IPS DF 6.9 (cell line): ENCODE results near the gene RBM5.

Source experiments
- DNase-seq: peaks from one replicate; pipeline ENCODE4 v3.0.0-alpha.2; 2013; ENCODE audit warnings: low read depth, low spot score
- H3K27ac ChIP-seq: one replicate; pipeline ENCODE4 v1.5.1; 2013; ENCODE audit warnings: low read length, control low read depth
- H3K27me3 ChIP-seq: 2 replicates; pipeline ENCODE4 v1.6.1; 2013; ENCODE audit warnings: mild to moderate bottlenecking, low read length; ENCODE audit not compliant: control insufficient read depth, insufficient read depth
- H3K36me3 ChIP-seq: 2 replicates; pipeline ENCODE4 v1.6.1; 2013; ENCODE audit warnings: low read length; ENCODE audit not compliant: control insufficient read depth, insufficient read depth
- H3K4me1 ChIP-seq: 2 replicates; pipeline ENCODE4 v1.6.1; 2013; ENCODE audit warnings: low read length; ENCODE audit not compliant: control insufficient read depth, insufficient read depth
- H3K4me3 ChIP-seq: 2 replicates; pipeline ENCODE4 v1.5.1; 2013; ENCODE audit warnings: mild to moderate bottlenecking, low read length
- H3K9me3 ChIP-seq: 2 replicates; pipeline ENCODE4 v1.6.1; 2013; ENCODE audit warnings: low read length, inconsistent platforms; ENCODE audit not compliant: control insufficient read depth, insufficient read depth
- WGBS: extraction: QIAGEN DNeasy Blood & Tissue Kit; methylation state at CpG from one replicate; pipeline ENCODE4 v1.1.7; 2013; ENCODE audit warnings: mixed read lengths, missing lambda C conversion rate; ENCODE audit not compliant: insufficient read length, insufficient coverage; 5-methylcytosine and 5-hydroxymethylcytosine counted together

RBM5 gene

DNA sequence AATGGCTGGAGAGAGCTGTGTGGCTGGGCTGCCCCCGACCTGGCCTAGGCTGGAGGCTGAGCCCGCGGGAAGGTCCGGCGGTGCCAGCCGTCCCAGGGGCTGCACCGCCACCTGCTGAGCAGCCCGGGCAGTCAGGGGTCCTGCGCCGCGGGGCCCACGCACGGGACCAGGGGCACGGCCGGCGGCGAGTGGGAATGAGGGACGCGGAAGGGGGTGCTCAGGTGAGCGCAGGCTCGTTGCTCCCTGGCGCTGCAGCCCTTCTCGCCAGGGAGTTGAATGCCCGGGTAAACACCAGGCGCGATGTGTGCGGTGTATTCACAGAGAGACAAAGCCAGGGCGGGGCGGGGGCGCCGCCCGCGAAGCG is 65.7 kb downstream of the RBM5 start:
- WGBS = no CpG with 5 or more reads among the region's 34 CpGs
- H3K9me3 ChIP-seq = no peaks in the 10 kb centered on the region
- H3K4me3 ChIP-seq = peak overlapping the region; percentile 76; the same call in 1 of the 2 replicates
- H3K36me3 ChIP-seq = no peaks in the 10 kb centered on the region
- DNase-seq = no peak
- H3K27me3 ChIP-seq = no peaks in the 10 kb centered on the region
- peaks cover 16% of the 10 kb centered on the region for H3K4me1 ChIP-seq
- no peak overlapping the region for H3K27ac ChIP-seq

DNA sequence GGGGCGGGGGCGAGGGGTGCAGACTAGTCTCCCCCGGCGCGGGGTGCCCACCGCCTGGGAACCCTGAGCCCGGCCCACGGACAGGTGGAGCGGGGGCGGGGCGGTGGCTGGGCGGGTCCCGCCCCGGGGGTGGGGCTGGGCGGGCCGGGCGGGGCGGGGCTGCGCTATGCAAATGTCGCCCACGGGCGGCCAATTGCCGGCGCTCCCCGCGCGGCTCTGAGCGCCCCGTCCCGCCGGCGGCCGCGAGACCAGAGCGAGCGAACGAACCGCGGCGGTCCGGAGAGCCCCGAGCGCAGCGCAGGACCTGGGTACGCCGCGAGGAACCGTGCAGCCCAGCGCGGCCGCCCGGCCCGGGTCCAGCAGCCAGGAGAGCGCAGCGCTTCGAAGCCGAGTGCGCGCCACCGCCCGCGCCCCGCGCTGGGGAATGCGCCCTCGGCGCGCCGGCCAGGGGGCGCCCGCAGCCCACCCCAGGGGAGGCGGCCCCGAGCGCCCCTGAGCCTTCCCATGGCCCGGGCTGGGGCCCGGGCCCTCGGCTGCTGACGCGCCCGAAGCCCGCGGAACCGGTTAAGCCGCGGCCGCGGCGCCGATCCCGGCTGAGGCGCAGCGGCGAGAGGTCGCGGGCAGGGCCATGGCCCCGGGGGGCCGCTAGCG is 66.2 kb downstream of the RBM5 start, which contains the start of gene SEMA3F:
TSS of gene SEMA3F (plus strand) at position 485 of the 651 bp plus-strand sequence. CDS start 4,299 bp downstream, outside the sequence.
- WGBS = no CpG with 5 or more reads among the region's 98 CpGs
- Histone ChIP-seq H3K4me3 (peak within 1 kb of the TSS; percentile 76), H3K27ac (no peak within 1 kb of the TSS), H3K4me1 (peaks cover 16% of the 10 kb centered on the region), H3K36me3 (peaks cover 3% of the 10 kb centered on the region; the same call in 1 of the 2 replicates), H3K9me3 (no peaks in the 10 kb centered on the region), H3K27me3 (no peaks in the 10 kb centered on the region)
- DNase-seq = no peak

DNA sequence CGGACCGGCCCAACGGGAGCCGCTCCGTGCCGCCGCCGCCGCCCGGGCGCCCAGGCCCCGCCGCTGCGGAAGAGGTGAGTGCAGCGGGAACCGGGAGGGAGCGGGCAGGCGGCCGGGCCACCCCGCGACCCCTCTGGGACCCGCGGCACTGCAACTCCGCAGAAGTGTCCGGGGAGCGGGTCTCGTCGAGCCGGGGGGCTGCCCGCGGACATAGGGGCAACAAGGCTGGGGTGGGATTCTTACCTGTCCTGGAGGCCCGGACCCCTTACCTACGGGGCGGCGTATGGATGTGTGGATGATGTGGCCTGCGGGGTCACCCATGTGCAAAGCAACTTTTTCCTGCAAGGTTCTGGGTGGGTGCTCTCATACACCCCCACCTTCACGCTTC is 66.8 kb downstream of the RBM5 start:
- H3K27ac ChIP-seq = no peak overlapping the region
- peak overlapping the region; percentile 76 for H3K4me3 ChIP-seq
- WGBS = no CpG with 5 or more reads among the region's 37 CpGs
- no peak for DNase-seq
- H3K9me3 ChIP-seq = no peaks in the 10 kb centered on the region
- H3K4me1 ChIP-seq = peaks cover 14% of the 10 kb centered on the region
- peaks cover 8% of the 10 kb centered on the region for H3K36me3 ChIP-seq
- no peaks in the 10 kb centered on the region for H3K27me3 ChIP-seq

DNA sequence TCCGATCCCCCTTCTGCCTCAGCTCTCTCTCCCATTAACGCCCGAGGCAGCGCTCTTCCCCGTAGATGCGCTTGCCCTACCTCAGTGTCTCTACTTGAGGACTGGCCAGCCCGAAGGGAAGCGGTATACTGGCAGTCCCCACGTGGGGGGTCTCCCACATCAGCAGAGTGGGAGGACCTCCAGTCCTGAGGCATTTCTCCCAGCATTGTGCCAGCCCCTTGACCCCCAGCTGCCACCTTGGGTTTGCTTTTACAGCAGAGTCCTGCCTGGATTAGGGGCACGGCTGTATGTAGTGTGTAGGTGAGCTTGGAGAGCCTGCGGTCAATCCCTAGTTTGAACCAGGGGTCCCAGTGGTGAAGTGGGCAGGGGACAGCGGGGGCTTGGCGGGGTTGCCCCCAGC is 67.2 kb downstream of the RBM5 start:
- Histone ChIP-seq H3K27me3 (no peaks in the 10 kb centered on the region), H3K27ac (no peak overlapping the region)
- no CpG with 5 or more reads among the region's 13 CpGs for WGBS

DNA sequence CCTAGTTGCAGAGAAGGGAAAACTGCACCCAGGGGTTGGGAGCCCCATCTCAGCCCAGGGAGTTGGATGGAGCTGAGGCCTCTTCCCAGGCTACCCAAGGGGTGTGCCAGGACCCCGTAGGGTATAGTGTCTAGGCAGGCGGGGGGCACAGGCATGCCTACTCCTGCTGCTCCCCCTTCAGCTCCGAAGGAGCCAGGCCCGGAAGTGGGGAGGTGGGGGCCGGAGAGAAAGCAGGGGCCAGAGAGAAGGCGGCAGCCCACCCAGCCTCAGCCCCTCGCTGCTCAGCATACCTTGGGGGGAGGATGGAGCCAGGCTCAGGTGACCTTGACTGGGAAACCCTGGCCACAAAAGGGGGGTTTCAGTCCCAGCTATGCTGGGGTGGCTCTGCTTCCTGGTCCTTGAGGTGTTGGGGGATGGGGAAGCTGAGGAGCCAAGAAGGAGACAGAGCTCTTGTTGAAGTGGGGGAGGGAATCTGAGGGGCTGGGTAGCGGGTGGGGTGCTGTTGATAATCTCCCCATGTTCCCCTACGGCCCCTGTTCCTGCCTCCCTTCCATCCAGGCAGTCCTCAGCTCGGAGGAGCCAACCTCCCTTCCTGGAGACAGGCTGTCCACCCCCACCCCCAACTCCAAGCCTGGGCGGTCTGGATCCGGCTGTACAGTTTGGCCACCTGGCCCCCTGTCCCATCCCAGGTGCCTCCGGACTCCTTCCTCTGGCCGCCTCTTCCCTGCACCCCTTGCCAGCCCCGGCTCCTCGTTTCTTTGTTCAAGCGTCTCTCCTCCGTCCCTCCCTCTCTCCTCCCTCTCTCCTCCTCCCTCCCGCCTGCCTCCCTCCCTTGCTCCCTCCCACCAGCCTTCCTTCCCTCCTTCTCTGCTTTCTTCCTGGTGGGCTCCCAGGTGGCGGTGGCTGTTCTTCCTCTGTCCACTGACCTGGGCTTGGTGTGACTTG is 68.1 kb downstream of the RBM5 start:
- Histone ChIP-seq H3K4me1 (peaks cover 6% of the 10 kb centered on the region), H3K4me3 (peak overlapping the region; percentile 76; the same call in 1 of the 2 replicates), H3K36me3 (peaks cover 15% of the 10 kb centered on the region), H3K9me3 (no peaks in the 10 kb centered on the region), H3K27me3 (no peaks in the 10 kb centered on the region), H3K27ac (no peak overlapping the region)
- no peak for DNase-seq
- WGBS = no CpG with 5 or more reads among the region's 20 CpGs

More for the DNA sequence above, 67.2 kb downstream of the RBM5 start:
- peak overlapping the region; percentile 76 for H3K4me3 ChIP-seq
- no peaks in the 10 kb centered on the region for H3K9me3 ChIP-seq
- peaks cover 10% of the 10 kb centered on the region for H3K36me3 ChIP-seq
- peaks cover 11% of the 10 kb centered on the region for H3K4me1 ChIP-seq
- no peak for DNase-seq

DNA sequence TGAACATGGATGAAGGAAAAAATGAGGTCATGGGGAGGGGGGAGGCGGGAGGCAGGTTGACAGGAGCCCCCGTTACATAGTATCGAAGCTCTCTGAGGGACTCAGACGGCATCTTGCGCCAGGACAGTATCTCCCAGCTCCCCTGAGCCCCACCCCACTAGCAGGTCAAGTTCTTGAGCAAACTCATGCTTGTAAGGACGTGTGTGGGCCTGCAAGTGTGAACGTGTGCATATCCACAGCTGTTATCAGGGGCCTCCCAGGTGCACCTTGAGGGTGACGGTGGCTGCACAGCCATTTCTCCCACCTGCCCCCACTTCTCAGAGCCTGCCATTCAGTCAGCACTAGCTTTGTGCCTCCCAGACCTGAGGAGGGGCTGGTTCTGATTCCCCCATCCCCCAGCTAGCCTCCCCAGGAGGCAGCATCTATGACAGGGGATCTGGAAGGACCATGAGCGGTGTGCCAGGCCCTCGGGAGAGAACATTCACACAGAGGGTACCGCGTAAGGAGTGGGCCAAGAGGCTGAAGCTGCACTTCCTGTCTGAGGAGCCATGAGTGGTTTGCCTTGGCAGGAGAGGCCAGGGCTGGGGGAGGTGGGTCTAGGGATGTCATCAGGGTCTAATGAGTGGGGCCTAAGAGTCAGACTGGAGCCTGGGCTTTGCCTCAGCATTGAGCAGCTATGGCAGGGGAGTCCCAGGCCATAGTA is 69.3 kb downstream of the RBM5 start:
- Histone ChIP-seq H3K4me1 (peaks cover 6% of the 10 kb centered on the region), H3K36me3 (peaks cover 18% of the 10 kb centered on the region), H3K9me3 (no peaks in the 10 kb centered on the region), H3K27me3 (no peaks in the 10 kb centered on the region), H3K27ac (no peak overlapping the region), H3K4me3 (no peak overlapping the region)
- no peak for DNase-seq
- no CpG with 5 or more reads among the region's 12 CpGs for WGBS

DNA sequence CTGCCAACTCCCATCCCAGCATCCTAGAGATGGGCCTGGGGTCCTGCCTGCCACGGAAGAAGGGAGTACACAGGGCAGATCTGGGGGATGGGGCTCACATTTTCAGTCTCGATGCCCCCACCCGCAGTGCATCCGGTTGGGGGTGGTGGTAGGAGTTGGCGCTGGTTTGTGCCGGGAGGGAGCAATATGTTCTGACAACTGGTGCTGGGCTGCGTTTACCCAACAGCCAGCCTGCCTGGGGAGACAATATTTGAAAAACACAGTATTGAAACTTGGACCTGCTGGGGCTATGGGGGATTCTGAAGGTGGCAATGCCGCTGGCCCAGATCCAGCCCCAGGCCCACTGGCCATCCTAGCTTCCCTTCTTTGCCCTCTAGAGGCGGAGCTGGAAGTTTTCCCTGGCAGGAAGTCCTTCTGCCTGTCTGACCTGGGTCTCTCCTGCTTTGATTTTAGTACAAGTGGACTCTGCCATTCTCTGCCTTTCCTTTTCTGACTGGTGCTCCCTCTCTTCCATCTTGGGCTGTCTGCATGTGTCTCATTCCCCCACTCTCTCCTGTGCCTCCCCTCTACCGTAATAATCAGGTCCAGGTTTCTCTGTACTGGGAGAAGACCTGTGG is 69.9 kb downstream of the RBM5 start:
- WGBS = no CpG with 5 or more reads among the region's 10 CpGs
- Histone ChIP-seq H3K4me1 (peaks cover 7% of the 10 kb centered on the region), H3K36me3 (peaks cover 18% of the 10 kb centered on the region), H3K27ac (no peak overlapping the region), H3K9me3 (no peaks in the 10 kb centered on the region), H3K27me3 (no peaks in the 10 kb centered on the region), H3K4me3 (no peak overlapping the region)
- no peak for DNase-seq

DNA sequence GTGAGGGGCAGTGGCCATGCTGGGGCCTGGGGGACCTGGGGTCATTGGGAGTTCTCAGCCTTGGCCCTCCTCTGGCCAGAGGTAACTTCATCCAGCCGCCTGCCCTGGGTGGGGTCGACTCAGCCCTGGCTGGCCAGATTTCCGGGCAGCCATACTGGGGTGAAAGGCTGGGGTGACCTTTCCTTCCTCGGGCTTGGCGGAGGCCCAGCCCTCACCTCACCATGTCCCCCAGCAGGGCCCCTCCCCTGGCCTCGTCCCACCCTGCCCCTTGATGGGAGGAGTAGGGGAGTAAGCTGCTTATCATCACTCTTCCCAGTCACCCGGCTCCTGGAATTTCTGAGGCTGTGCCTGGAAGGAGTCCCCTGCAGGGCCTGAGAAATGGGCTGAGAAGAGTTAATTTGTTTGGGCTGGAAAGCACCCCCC is 71.9 kb downstream of the RBM5 start:
- no peaks in the 10 kb centered on the region for H3K9me3 ChIP-seq
- H3K4me1 ChIP-seq = peaks cover 10% of the 10 kb centered on the region
- H3K27me3 ChIP-seq = no peaks in the 10 kb centered on the region
- WGBS = no CpG with 5 or more reads among the region's 7 CpGs
- peaks cover 24% of the 10 kb centered on the region for H3K36me3 ChIP-seq
- H3K4me3 ChIP-seq = no peak overlapping the region
- no peak overlapping the region for H3K27ac ChIP-seq
- DNase-seq = no peak

DNA sequence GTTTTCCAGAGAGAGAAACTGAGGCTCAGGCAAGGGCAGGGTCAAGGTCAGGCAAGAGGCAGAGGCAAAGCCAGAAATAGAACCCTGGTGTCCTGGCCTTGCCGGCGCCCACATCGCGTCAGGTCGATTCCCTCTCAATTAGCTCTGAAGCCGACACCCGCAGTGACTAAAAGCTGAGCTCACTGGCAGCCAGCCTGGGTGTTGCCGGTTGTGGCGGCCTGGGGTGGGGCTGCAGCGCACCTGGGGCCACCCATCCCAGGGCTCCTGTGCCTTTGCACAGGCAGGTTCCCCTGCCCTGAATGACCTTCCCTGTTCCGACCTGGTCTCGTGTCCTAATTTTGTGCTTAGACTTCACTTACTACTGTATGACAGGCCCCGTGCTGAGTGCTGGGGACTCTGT is 72.6 kb downstream of the RBM5 start:
- H3K4me3 ChIP-seq = no peak overlapping the region
- H3K36me3 ChIP-seq = peaks cover 24% of the 10 kb centered on the region
- H3K4me1 ChIP-seq = peaks cover 13% of the 10 kb centered on the region
- no peaks in the 10 kb centered on the region for H3K9me3 ChIP-seq
- DNase-seq = no peak
- WGBS = no CpG with 5 or more reads among the region's 13 CpGs
- H3K27ac ChIP-seq = no peak overlapping the region
- H3K27me3 ChIP-seq = no peaks in the 10 kb centered on the region
